NCI-H748 (cell line): Measurements from ENCODE around the gene ACAD11.
"Not testable (repeated sequence)": the region's sequence is repeated elsewhere in the genome, so short reads cannot be mapped to it uniquely, and the experiment has no call there.

Experiments used
- DNase-seq: peaks from one replicate; lab custom pipeline; 2025; ENCODE audit not compliant: unreplicated experiment; lab: John Stamatoyannopoulos, UW

ACAD11 gene

DNA sequence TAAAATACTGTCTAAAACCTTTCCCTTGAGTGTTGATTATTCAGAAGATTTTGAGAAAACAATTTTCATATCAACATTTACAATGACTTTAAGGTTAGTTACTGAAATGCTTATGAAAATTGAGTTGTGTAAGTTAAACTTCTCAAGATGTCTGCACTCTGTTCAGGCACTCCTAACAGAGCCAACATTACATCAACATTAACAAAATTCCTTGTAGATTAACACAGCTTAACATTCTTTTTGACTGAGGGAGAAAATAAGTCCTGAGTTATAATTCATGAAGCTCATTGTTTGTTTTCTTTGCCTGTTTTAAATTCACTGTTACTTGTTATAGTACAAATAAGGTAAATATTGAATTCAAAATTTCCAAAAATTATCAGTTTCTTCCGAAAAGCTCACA lies 53.5 kb downstream of the ACAD11 start:
- no peak for DNase-seq

DNA sequence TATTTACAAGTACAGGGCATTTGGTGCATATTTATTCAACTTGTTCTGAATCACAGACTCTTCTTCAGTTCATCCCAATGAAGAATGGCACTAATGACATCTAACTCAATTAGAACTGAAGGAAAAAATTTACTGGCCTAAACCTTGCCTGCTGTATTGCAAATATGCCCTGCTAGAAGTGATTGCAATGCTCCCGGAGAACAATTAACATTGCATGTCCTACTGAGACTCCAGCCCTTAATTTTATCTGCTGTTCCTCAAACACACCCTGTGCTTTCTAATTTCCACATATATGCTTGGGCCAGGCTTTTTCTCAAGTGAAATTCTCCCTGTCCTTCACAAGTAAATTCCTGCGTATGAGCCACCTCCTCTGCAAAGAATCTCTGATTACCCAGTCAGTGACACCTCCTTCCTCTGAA lies 54.2 kb downstream of the ACAD11 start:
- DNase-seq: no peak

DNA sequence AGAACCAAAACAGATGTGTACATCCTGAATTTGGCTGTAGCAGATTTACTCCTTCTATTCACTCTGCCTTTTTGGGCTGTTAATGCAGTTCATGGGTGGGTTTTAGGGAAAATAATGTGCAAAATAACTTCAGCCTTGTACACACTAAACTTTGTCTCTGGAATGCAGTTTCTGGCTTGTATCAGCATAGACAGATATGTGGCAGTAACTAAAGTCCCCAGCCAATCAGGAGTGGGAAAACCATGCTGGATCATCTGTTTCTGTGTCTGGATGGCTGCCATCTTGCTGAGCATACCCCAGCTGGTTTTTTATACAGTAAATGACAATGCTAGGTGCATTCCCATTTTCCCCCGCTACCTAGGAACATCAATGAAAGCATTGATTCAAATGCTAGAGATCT lies 59.0 kb downstream of the ACAD11 start:
- DNase-seq: not testable (repeated sequence)

DNA sequence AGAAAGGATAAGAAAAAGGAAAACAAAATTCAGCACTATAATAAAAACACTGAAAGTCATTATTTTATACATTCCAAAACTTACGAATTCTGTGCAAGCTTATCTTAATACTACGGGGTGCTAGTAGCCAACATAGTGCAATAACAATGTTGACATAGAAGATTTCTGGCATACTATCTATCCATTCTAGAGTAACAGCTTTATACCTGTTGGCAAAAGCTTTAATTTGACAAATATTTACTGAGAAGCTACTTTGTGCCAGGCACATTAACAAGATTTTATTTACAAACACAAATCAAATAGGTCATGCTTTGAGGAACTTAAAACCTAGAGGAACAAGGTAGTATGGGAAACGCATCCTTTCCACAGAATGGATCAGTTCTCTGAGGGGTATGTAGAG lies 61.4 kb downstream of the ACAD11 start:
- no peak for DNase-seq

DNA sequence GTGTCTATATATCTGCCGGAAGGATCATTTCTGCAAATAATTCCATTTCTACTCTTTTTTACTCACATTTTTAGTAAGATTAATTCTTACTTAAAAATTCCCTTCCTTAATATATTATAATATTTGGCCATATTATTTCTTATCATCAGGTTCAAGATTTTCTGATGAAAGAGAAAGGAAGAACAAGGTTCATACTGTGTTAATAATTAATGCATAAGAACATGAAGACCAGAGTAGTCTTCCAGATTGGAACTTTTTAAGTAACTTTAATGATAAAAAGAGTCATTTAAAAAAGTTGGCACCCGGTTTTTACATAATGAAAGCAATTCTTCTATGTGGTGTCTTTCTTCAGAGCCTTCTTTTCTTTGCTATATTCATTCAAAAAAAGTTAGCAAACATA lies 61.9 kb downstream of the ACAD11 start:
- DNase-seq: no peak

DNA sequence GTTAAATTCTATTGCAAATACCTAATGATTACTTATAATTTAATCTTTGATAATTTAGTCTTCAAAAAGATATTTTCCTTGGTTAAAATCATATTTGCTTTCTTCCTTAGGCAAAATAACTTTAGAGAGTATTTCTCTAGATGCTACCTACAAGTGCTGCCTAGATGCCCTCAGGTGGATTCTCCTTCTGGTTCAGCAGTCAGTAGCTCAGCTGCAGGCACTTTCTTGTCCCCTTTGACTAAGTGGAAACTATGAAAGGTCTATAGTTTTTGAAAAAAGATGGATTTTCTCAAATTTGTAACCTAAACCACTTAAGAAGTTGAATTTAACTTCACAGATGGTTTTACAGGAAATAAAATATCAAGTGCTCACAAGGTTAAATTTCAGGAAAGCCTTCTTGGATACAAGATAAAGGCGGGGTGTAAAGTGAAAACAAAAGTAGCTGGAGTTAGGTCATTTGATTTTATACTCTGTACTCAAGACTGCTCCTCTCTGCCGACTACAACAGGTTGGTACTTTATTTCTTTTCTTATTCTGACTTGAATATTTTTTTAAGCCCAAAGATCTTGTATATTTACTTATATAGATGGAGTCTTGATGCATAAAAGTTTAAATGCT lies 62.7 kb downstream of the ACAD11 start, which contains the start of gene ACKR4:
Gene ACKR4, plus strand, starts transcription at position 455 of the 618 bp plus-strand sequence. CDS start 3,128 bp downstream, outside the sequence.
- DNase-seq: no peak

DNA sequence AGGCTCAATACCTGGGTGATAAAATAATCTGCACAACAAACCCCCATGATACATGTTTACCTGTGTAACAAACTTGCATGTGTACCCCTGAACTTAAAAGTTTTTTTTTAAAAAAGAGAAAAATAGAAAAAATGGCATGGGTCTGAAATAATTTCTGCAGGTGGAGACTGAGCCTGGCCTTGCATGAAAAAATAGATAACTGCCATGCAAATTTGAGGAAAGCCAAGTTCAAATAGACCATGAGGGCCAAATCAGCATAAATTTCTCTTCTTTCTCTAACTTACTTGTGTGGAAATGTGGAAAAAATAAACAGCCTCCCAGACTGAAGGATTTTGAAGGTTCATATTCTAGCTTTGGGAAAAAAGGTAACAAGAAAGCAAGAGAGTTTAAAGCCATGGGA lies 63.3 kb downstream of the ACAD11 start:
- DNase-seq: no peak

DNA sequence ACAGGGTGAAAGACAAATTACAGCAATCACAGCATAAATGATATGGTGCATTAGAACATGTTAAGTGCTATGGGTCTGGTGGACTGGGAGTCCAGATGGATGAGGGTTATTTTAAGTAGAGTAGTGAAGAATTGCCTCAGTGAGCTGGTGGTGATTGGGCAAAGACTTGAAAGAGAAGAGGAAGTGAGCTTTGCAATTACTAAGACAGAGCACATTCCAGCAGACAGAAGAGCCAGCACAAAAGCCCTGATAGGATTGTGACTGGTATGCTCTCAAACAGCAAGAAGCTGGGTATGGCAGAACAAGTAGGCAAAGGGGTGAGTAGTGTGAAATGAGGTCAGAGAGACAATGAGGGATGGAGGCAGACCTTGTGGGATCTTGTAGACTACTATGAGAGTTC lies 64.6 kb downstream of the ACAD11 start:
- no peak for DNase-seq

DNA sequence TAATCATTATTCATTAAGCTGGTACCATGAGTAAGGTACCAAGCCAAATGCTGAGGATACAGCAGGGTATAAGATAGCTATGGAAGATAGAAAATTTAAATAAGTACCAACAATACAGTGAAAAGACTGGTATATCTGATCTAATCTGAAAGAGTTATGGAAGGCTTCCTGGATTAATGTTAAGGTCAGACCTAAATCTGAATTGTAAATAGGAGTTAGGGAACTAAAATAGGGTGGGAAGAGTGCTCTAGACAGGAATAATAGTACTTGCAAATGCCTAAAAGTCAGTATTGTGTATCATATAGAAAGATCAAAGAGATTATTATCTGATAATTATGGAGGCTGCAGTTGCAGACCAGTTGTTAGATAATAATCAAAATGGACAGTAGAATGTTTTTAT lies 65.1 kb downstream of the ACAD11 start:
- DNase-seq: no peak

DNA sequence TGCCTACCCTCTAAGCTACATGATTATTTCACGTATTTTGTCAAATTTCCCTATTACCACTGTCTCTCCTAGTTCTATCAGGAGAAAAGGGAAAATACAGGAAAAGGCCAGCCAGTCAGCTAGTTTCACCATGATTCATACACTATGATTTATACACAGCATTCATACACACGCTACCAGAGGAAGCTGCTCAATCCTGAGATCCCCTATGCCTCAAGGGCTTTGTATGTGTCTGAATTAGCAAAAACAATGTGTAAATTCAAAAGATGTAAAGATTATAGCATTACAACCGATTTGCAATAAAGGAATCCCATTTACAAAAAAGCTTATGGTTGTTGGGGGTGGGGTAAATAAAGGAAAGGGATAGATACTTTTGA lies 65.7 kb downstream of the ACAD11 start:
- DNase-seq: no peak

DNA sequence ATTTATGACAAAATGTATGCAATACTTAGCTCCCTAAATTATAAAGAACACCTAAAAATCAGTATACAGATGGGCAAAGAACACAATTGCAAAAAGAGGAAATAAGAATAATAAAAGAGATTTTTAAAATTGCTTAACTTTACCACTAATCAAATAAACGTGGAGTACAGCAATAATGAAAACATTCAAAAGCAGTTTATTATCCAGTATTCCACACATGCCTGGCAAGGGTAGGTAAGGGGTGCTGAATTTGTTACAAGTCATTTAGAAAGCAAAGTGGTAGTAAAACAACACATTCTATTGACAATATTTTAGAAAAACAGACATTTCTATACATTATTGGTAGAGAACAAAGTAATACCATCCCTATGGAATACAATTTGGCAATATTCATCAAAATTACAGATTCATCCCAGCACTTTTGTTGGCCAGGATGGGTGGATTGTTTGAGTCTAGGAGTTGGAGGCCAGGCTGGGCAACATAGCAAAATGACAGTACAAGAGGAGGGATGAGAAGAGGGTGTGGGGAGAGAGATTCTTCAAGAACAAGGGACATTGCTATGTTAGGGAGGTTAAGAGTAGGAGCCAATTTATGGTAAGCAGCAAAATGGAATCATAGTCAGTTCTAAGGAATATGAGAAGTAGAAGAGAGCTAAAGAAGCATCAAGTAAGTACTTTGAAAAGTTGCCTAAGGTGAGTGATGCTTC lies 66.2 kb downstream of the ACAD11 start:
- DNase-seq: no peak

DNA sequence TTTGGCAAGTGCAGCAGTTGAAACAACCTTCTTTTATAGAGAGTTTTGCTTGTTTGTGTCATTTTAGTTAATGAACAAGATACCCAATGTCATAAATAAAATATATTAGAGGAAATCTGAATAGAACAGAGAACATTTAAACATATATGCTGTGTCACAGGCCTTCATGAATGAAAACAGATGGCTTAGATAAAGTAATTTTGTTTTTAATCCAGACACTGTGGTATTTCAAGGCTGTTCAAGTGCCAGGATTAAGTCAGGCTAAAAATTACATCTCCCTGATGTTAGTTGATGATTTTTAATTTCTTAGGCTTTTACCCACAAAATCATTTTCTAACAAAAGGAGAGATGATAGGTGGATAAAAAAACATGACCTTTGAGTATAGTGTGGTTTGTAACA lies 67.4 kb downstream of the ACAD11 start:
- no peak for DNase-seq

DNA sequence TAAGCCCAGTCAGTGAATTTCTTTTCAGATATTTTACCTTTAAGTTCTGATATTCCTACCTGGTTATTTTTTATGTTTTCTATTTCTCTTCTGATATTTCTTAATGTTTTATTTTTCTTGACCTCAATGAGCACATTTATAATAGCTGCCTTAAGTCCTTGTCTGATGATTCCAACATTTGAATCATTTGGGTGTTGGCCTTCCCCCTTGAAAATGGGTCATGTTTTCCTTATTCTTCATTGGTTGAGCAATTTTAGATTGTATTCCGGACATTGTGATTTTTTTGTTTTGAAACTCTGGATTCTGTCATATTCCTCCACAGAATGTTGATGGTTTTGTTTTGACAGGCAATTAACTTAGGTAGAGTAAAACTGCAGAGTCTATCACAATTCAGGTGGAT lies 72.2 kb downstream of the ACAD11 start:
- no peak for DNase-seq

DNA sequence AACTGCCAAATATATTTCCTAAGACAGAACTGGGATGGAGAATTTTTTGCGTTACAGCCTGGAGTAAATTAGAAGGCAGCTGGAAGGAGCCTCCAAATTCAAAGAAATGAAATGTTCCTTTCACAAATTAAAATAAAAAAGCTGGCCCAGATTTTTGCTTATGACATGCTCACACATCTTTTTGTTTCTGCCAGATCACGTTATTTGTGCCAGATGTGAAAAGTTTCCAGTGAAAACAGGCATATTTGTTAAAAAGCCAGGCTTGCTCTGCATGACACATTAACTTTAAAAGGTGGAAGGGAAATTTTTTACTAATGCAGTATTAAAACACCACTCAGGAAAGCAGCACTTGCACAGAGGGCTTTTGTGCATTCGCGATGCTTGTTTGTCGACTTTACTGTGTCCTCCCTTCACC lies 85.8 kb downstream of the ACAD11 start:
- no peak for DNase-seq

DNA sequence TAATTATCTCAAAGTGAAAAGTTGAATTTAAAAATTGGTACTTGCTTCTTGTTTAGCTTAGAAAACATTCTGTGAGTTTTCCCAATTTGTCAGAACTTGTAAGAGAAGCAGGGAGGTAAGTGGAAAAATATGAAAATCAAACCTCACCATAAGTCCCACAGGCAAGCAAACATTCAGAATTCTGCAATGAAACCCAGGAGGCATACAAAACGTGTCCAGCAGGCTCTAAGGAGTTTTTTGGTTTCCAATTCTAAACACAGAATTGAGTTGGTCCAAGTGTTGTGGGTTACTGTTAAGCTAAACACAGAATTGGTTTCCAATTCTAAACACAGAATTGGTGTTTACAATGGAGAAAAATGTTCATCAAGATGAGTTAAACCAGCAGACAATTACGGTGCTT lies 89.6 kb downstream of the ACAD11 start:
- no peak for DNase-seq

DNA sequence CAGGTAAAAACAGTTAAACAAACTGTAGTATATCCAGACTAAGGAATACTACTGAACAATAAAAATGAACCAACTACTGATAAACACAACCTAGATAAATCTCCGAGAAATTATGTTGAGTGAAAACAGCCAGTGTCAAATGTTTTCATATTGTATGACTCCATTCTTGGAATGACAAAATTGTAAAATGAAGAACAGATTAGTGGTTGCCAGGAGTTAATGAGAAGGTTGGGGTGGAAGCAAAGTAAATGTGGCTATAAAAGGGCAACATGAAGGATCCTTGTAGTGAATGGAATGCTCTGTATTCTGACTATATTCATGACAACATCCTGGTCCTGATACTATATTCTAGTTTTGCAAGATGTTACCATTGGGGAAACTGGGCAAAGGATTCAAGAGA lies 90.0 kb downstream of the ACAD11 start:
- no peak for DNase-seq

DNA sequence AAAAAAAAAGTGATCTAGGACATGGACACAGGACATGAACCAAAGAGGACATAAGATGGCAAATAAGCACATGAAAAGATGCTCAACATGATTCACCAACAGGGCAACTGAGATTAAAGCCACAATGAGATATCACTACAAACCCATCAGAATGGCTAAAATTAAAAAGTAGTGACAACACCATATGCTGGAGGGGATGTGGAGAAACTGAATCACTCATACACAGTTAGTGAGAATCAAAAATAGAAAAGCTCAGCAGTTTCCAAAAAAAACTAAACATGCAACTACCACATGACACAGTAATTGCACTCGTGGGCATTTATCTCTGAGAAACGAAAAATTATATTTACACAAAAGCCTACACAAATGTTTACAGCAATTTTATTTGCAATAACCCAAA lies 90.5 kb downstream of the ACAD11 start:
- no peak for DNase-seq

DNA sequence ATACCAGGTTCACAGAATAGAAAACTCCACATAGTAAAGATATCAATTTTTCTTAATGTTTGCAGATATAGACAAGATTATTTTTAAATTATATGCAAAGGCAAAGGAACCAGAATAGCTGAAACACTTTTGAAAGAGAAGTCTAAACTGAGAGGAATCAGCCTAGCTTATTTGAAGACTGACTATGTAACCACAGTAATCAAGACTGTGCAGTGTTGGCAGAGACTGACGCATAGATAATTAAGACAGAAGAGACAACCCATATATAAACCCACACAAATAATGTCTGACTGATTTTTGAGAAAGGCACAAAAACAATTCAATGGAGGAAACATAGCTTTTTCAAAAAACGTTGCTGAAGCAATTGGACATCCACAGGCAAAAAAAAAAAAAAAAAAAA lies 91.2 kb downstream of the ACAD11 start:
- DNase-seq: no peak

DNA sequence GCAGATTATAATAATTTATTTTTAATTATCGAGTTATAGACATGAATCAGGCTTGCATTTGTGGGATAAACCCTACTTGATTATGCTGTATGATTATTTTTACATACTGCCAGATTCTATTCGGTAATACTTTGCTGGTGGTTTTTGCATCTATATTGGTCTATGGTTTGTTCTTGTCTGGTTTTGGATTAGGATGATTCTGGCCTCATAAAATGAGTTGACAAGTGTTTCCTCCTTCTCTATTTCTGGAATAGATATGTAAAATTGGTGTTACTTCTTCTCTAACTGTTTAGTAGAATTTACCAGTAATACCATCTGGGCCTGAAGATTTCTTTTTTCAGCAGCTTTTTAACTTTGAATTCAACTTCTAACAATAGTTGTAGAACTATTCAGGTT lies 95.5 kb downstream of the ACAD11 start:
- no peak for DNase-seq

DNA sequence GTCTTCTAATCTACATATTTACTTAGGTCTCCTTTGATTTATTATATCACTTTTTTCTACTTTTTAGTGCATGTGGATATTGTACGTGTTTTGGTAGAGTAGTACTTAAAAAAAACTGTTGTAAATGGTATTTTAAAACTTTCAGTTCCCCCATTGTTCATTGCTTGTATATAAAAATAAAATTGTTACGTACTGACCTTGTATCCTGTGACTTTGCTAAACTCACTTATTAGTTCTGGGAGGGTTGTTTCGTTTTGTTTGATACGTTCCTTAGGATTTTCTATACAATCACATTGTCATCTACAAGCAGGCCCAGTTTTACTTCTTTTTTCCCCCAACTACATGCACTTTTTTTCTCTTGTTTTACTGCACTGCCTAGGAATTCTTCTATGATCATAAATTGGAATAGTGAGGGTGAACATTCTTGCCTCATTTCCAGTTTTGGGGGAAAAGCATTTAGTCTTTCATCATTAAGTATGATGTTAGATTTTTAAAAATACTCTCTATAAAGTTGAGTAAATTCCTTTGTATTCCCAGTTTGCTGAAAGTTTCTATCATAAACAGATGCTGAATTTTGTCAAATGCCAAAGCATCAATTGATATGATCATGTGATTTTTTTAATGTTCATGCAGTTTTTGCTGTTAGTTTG lies 96.1 kb downstream of the ACAD11 start:
- DNase-seq: no peak

DNA sequence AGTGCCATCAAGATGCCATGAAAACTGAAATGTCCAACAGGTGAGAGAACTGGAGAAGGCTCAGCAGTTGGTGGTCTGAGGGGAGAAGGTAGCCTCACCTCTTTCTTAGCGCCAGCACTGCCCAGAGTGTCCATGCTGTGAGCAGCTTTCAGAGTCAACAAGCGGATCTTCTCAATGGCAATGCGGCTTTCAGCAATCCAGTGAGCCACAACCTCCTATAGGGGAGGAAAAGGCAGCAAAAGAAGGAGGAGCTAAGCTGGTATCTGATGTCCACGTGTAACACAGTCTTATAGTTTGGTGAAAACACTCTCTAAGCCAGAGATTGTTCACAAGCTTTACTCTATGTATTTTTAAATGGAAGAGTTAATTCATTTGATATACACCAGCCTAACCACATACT lies 98.6 kb downstream of the ACAD11 start:
- DNase-seq: peak; percentile 18

DNA sequence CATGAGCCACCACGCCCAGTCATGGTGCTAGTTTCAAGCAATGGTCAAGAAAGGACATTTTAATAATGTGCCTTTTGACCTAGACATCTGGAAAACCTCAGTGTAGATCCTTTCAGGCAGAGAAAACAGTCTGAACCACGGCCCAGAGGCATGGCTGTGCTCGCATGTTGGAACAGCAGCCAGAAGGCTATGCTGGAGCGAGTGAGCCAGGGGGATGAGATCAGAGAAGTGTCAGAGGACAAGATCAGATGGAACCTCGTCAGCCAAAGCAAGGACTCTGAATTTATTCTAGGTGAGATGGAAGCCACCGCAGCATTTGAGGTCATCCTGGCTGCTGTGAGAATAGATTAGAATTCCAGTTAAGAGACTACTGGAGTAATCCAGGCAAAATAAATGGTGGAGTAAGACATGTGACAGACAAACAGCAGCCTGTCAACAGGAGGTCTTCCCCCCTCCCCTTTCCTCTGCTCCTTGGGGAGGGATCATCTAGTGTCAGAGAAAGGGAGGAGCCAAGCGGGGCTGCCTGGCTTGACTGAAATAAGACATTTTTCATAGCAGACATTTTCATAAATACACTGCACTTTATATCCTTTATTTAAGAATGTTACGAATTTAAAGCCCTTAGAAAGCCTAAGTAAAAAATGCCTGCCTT lies 103.0 kb downstream of the ACAD11 start:
- DNase-seq: no peak
